Thymus (tissue), 11 donors: Measurements from ENCODE around the gene SRRM4. TPM values are rescaled to one million over a fixed set of nuclear protein-coding genes. Genes with fewer than 3 reads are reported as not detected.
"Not testable (repeated sequence)": the region's sequence is repeated elsewhere in the genome, so short reads cannot be mapped to it uniquely, and the experiment has no call there.

Source experiments
- DNase-seq, 9 donors: peaks; one replicate each; pipeline ENCODE4 v3.0.0-alpha.2; 2013; ENCODE audit warnings: low spot score in 9 of 9, low read depth in 6 of 9, missing footprints in 1 of 9
- H3K27ac ChIP-seq, 2 donors: one replicate each; pipeline ENCODE4 v1.5.1; 2013; ENCODE audit warnings: control low read depth in 1 of 2, low read depth in 1 of 2, low read length in 1 of 2, mild to moderate bottlenecking in 1 of 2, moderate library complexity in 1 of 2
- H3K27me3 ChIP-seq, 2 donors: one replicate each; pipeline ENCODE4 v1.5.1; 2013; ENCODE audit warnings: low read length in 1 of 2; ENCODE audit not compliant: control insufficient read depth in 2 of 2, insufficient read depth in 1 of 2
- H3K36me3 ChIP-seq, 2 donors: one replicate each; pipeline ENCODE4 v1.5.1; 2013; ENCODE audit warnings: low read length in 1 of 2, mild to moderate bottlenecking in 1 of 2, moderate library complexity in 1 of 2; ENCODE audit not compliant: control insufficient read depth in 2 of 2, insufficient read depth in 2 of 2
- H3K4me1 ChIP-seq, 2 donors: one replicate each; pipeline ENCODE4 v1.5.1; 2013; ENCODE audit warnings: low read length in 2 of 2; ENCODE audit not compliant: control insufficient read depth in 2 of 2, insufficient read depth in 2 of 2
- H3K4me3 ChIP-seq, 2 donors: one replicate each; pipeline ENCODE4 v1.5.1; 2013; ENCODE audit warnings: low read length in 2 of 2, control low read depth in 1 of 2, mild to moderate bottlenecking in 1 of 2
- H3K9me3 ChIP-seq, 2 donors: one replicate each; pipeline ENCODE4 v1.5.1; 2013; ENCODE audit warnings: low read length in 1 of 2, mild to moderate bottlenecking in 1 of 2; ENCODE audit not compliant: control insufficient read depth in 2 of 2, insufficient read depth in 1 of 2
- WGBS: extraction: QIAGEN DNeasy Blood & Tissue Kit; methylation state at CpG from one replicate; pipeline ENCODE4 v1.1.7; 2013; 5-methylcytosine and 5-hydroxymethylcytosine counted together
- polyA plus RNA-seq: library from polyadenylated mRNA; stranded (reverse); fragments of 200-250 nt; gene quantifications from one replicate; pipeline ENCODE4 v1.2.3, GENCODE V29; 2013
- total RNA-seq: library from RNA; stranded (reverse); fragments of 120-200 nt; gene quantifications from one replicate; pipeline ENCODE4 v1.2.4, GENCODE V29; 2013
- donor health status: healthy.

Gene SRRM4
- total and polyA plus RNA-seq, 2 donors = under 0.01 to 0.05 TPM

- H3K4me1 ChIP-seq = no peaks in the 10 kb centered on the region
- no peak for DNase-seq
- no peaks in the 10 kb centered on the region for H3K9me3 ChIP-seq
- H3K4me3 ChIP-seq = no peak overlapping the region
- H3K27ac ChIP-seq = no peak overlapping the region
- H3K36me3 ChIP-seq = no peaks in the 10 kb centered on the region
- 60% methylated on average over 5 of the region's 5 CpGs for WGBS
- peaks cover 0 to 12% of the 10 kb centered on the region in 2 donors for H3K27me3 ChIP-seq
These were observed 23.7 kb downstream of the SRRM4 start for GRCh38 chr12:119005085-119005484.

GRCh38 chr12:119005913-119006312 is 24.6 kb downstream of the SRRM4 start:
- Histone ChIP-seq H3K27ac (no peak overlapping the region), H3K9me3 (no peaks in the 10 kb centered on the region), H3K4me1 (no peaks in the 10 kb centered on the region), H3K36me3 (no peaks in the 10 kb centered on the region), H3K27me3 (peaks cover 0 to 12% of the 10 kb centered on the region in 2 donors), H3K4me3 (no peak overlapping the region)
- DNase-seq = no peak
- 43% methylated on average over 4 of the region's 4 CpGs for WGBS

GRCh38 chr12:119006746-119007145 is 25.4 kb downstream of the SRRM4 start:
- Histone ChIP-seq H3K36me3 (no peaks in the 10 kb centered on the region), H3K4me1 (no peaks in the 10 kb centered on the region), H3K27me3 (peaks cover 0 to 12% of the 10 kb centered on the region in 2 donors), H3K27ac (no peak overlapping the region), H3K4me3 (no peak overlapping the region), H3K9me3 (no peaks in the 10 kb centered on the region)
- no peak for DNase-seq
- WGBS = 31% methylated on average over 5 of the region's 5 CpGs

DNA sequence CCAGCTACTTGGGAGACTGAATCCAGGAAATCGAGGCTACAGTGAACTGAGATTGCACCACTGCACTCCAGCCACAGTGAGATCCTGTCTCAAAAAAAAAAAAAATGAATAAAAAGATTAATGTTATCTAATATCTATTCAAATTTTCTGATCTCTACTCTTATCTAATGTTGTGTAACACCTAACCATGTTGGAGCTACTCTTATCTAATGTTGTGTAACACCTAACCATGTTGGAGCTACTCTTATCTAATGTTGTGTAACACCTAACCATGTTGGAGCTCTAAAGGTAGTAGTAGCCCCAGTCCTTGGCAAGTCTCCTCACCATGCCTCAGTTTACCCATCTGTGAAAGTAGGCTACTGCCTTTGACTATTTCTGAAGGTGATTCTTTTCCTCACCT is 26.9 kb downstream of the SRRM4 start:
- peaks cover 0 to 12% of the 10 kb centered on the region in 2 donors for H3K27me3 ChIP-seq
- not testable (repeated sequence) for H3K27ac ChIP-seq, H3K4me3 ChIP-seq, H3K36me3 ChIP-seq, DNase-seq, H3K9me3 ChIP-seq, H3K4me1 ChIP-seq
- 82% methylated on average over 1 of the region's 1 CpG for WGBS

GRCh38 chr12:119008691-119009221 is 27.4 kb downstream of the SRRM4 start:
- peaks cover 0 to 12% of the 10 kb centered on the region in 2 donors for H3K27me3 ChIP-seq
- no peak for DNase-seq
- H3K9me3 ChIP-seq = no peaks in the 10 kb centered on the region
- no peak overlapping the region for H3K27ac ChIP-seq
- WGBS = 6% methylated on average over 20 of the region's 20 CpGs
- no peaks in the 10 kb centered on the region for H3K36me3 ChIP-seq
- H3K4me1 ChIP-seq = no peaks in the 10 kb centered on the region
- H3K4me3 ChIP-seq = no peak overlapping the region

DNA sequence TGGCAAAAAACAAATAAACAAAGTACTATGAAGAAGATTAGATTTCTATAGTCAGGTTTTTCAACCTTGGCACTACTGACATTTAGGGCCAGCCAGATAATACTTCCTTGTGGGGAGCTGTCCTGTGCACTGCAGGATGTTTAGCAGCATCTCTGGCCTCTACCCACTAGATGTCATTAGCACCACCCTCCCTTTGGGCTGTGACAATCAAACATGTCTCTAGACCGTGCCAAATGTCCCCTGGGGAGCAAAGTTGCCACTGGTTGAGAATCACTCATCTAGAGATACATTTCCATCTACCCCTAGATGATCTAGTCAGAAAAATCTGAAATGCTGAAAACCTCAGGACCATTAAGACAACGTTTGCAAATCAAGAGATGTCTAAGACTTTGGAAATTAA is 29.9 kb downstream of the SRRM4 start:
- H3K4me3 ChIP-seq = no peak overlapping the region
- H3K27ac ChIP-seq = no peak overlapping the region
- no peaks in the 10 kb centered on the region for H3K4me1 ChIP-seq
- no peak for DNase-seq
- H3K36me3 ChIP-seq = no peaks in the 10 kb centered on the region
- 40% methylated on average over 2 of the region's 2 CpGs for WGBS
- peaks cover 0 to 12% of the 10 kb centered on the region in 2 donors for H3K27me3 ChIP-seq
- no peaks in the 10 kb centered on the region for H3K9me3 ChIP-seq

- no peak overlapping the region for H3K4me3 ChIP-seq
- no peak overlapping the region for H3K27ac ChIP-seq
- no peaks in the 10 kb centered on the region for H3K4me1 ChIP-seq
- WGBS = 61% methylated on average over 3 of the region's 3 CpGs
- no peaks in the 10 kb centered on the region for H3K9me3 ChIP-seq
- no peaks in the 10 kb centered on the region for H3K36me3 ChIP-seq
- H3K27me3 ChIP-seq = peaks cover 0 to 10% of the 10 kb centered on the region in 2 donors
- no peak for DNase-seq
These were observed 30.8 kb downstream of the SRRM4 start for GRCh38 chr12:119012179-119012578.

- no peak for DNase-seq
- H3K27ac ChIP-seq = no peak overlapping the region
- H3K4me1 ChIP-seq = no peaks in the 10 kb centered on the region
- H3K36me3 ChIP-seq = no peaks in the 10 kb centered on the region
- H3K4me3 ChIP-seq = no peak overlapping the region
- H3K9me3 ChIP-seq = no peaks in the 10 kb centered on the region
- H3K27me3 ChIP-seq = peaks cover 0 to 10% of the 10 kb centered on the region in 2 donors
These were observed 31.7 kb downstream of the SRRM4 start for GRCh38 chr12:119013023-119013422.

DNA sequence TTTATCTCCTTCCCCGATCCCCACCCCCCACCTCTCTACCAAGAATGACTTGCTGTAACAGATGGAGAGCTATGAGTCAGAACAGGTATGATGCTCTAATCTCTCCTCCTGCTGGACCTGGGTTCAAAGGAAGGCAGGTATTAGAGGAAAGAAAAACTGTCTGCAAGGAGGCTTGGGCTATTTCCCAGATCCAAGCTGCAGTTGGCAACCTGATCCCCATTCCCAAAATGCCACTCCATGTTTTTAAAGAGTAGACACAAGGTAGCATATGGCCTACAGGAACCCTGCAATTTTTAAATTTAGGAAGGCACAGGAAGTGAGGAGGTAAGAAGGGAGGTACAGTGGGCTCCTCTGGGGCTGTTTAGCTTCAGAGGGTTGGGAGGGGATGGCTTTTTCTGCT is 33.0 kb downstream of the SRRM4 start:
- no peak for DNase-seq
- WGBS = 89% methylated on average over 1 of the region's 1 CpG

DNA sequence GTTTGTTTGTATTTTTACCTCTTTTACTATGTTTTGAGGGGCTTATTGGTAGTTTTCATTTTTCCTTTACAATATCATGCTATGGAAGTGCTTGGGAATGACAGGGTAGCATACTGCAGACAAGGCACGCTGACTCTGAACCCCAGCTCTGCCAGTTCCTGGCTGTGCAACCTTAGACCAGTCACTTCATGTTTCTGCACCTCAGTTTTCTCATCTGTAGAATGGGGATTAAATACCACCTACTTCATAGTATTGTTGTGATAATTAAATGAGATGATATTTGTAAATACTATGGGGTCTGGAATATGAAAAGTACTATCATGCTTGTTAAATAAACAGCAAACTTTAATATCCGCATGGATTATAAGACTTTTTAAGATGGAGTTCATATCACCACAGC is 35.4 kb downstream of the SRRM4 start:
- no peaks in the 10 kb centered on the region for H3K9me3 ChIP-seq
- H3K4me1 ChIP-seq = no peaks in the 10 kb centered on the region
- 51% methylated on average over 2 of the region's 2 CpGs for WGBS
- DNase-seq = no peak
- no peak overlapping the region for H3K27ac ChIP-seq
- no peaks in the 10 kb centered on the region for H3K36me3 ChIP-seq
- no peaks in the 10 kb centered on the region for H3K27me3 ChIP-seq
- no peak overlapping the region for H3K4me3 ChIP-seq

More for the DNA sequence above, 33.0 kb downstream of the SRRM4 start:
- H3K36me3 ChIP-seq = no peaks in the 10 kb centered on the region
- no peaks in the 10 kb centered on the region for H3K9me3 ChIP-seq
- H3K4me1 ChIP-seq = no peaks in the 10 kb centered on the region
- no peak overlapping the region for H3K4me3 ChIP-seq
- peaks cover 0 to under 1% of the 10 kb centered on the region in 2 donors for H3K27me3 ChIP-seq
- no peak overlapping the region for H3K27ac ChIP-seq
